Mesendoderm (in vitro differentiated cells): ENCODE results near the gene ACTL7B.

Experiments used
- DNase-seq: peaks from one replicate; pipeline ENCODE4 v3.0.0; 2013
- H2AK5ac ChIP-seq: 2 replicates; pipeline ENCODE4 v1.6.1; 2013; ENCODE audit warnings: low read length, inconsistent platforms
- H2BK120ac ChIP-seq: 2 replicates; pipeline ENCODE4 v1.6.1; 2013; ENCODE audit warnings: low read depth, mild to moderate bottlenecking, low read length, moderate library complexity, mixed read lengths
- H2BK15ac ChIP-seq: replicated peaks from 2 replicates; pipeline ENCODE4 v1.6.1; 2013; ENCODE audit warnings: low read depth, mild to moderate bottlenecking, moderate library complexity
- H2BK5ac ChIP-seq: 2 replicates; pipeline ENCODE4 v1.6.1; 2013; ENCODE audit warnings: low read length, inconsistent platforms
- H3K18ac ChIP-seq: 2 replicates; pipeline ENCODE4 v1.6.1; 2013; ENCODE audit warnings: mild to moderate bottlenecking, low read length, mixed read lengths
- H3K23ac ChIP-seq: one replicate; pipeline ENCODE4 v1.6.1; 2013; ENCODE audit warnings: low read length
- H3K27ac ChIP-seq: 2 replicates; pipeline ENCODE4 v1.5.1; 2013; ENCODE audit warnings: low read depth, mild to moderate bottlenecking, inconsistent platforms, low read length, moderate library complexity
- H3K27me3 ChIP-seq: 2 replicates; pipeline ENCODE4 v1.6.1; 2013; ENCODE audit warnings: low read length, control low read depth, mild to moderate bottlenecking, inconsistent platforms; ENCODE audit not compliant: insufficient read depth, poor library complexity
- H3K36me3 ChIP-seq: 2 replicates; pipeline ENCODE4 v1.6.1; 2013; ENCODE audit warnings: low read length, inconsistent platforms; ENCODE audit not compliant: control insufficient read depth, insufficient read depth
- H3K4ac ChIP-seq: one replicate; pipeline ENCODE4 v1.6.1; 2013; ENCODE audit warnings: low read depth, mild to moderate bottlenecking, low read length, moderate library complexity
- H3K4me1 ChIP-seq: 2 replicates; pipeline ENCODE4 v1.6.1; 2013; ENCODE audit warnings: low read depth, low read length, inconsistent platforms; ENCODE audit not compliant: control insufficient read depth
- H3K4me2 ChIP-seq: 2 replicates; pipeline ENCODE4 v1.6.1; 2013; ENCODE audit warnings: low read length
- H3K4me3 ChIP-seq: 2 replicates; pipeline ENCODE4 v1.5.1; 2013; ENCODE audit warnings: mild to moderate bottlenecking, low read length
- H3K56ac ChIP-seq: one replicate; pipeline ENCODE4 v1.6.1; 2013; ENCODE audit warnings: low read length
- H3K79me1 ChIP-seq: 2 replicates; pipeline ENCODE4 v1.6.1; 2013; ENCODE audit warnings: low read length, inconsistent platforms
- H3K79me2 ChIP-seq: 2 replicates; pipeline ENCODE4 v1.6.1; 2013; ENCODE audit warnings: mild to moderate bottlenecking, low read length; ENCODE audit not compliant: control insufficient read depth, insufficient read depth
- H3K9ac ChIP-seq: 2 replicates; pipeline ENCODE4 v1.6.1; 2013; ENCODE audit warnings: low read length, inconsistent platforms
- H4K5ac ChIP-seq: one replicate; pipeline ENCODE4 v1.6.1; 2013; ENCODE audit warnings: low read length
- H4K8ac ChIP-seq: one replicate; pipeline ENCODE4 v1.6.1; 2013; ENCODE audit warnings: low read depth, mild to moderate bottlenecking, control low read depth, low read length, moderate library complexity
- WGBS: extraction: QIAGEN DNeasy Blood & Tissue Kit; methylation state at CpG from one replicate; pipeline ENCODE4 v1.1.7; 2013; ENCODE audit warnings: low lambda C conversion rate, missing lambda C conversion rate; ENCODE audit not compliant: insufficient coverage; ENCODE audit errors: extremely low coverage; 5-methylcytosine and 5-hydroxymethylcytosine counted together

The ACTL7B gene

DNA sequence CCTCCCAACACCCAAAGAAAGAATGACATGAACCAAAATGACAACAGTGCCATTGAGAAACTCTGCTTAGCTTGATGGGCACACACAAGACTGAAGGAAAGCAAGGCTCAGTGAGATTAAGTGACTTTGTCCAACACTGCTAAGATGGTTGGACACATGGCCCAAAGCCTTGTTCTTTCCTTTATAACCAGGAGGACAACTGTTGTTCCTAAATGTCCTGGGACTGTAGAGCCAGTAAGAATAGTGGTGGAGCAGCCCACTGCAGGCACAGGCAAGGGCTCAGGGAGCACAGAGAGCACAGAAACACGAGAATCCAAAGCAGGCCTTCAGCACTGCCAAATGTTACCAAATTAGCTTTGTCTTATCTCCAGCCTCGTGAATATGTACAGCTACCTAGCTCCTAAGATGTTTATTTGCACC is 10.2 kb upstream of the ACTL7B start:
- DNase-seq: no peak
- Histone ChIP-seq H3K56ac (no peak overlapping the region), H3K79me1 (no peaks in the 10 kb centered on the region), H3K4me2 (no peak overlapping the region), H2AK5ac (no peak overlapping the region), H3K18ac (no peak overlapping the region), H2BK15ac (no peak overlapping the region), H3K4me3 (no peak overlapping the region), H3K36me3 (no peaks in the 10 kb centered on the region), H3K27ac (no peak overlapping the region), H3K9ac (no peak overlapping the region), H3K79me2 (no peaks in the 10 kb centered on the region), H4K5ac (no peak overlapping the region), H2BK5ac (no peak overlapping the region), H4K8ac (no peak overlapping the region), H2BK120ac (no peak overlapping the region), H3K4ac (no peak overlapping the region), H3K23ac (no peak overlapping the region), H3K4me1 (no peaks in the 10 kb centered on the region), H3K27me3 (no peaks in the 10 kb centered on the region)
- WGBS: no CpG with 5 or more reads among the region's 2 CpGs

DNA sequence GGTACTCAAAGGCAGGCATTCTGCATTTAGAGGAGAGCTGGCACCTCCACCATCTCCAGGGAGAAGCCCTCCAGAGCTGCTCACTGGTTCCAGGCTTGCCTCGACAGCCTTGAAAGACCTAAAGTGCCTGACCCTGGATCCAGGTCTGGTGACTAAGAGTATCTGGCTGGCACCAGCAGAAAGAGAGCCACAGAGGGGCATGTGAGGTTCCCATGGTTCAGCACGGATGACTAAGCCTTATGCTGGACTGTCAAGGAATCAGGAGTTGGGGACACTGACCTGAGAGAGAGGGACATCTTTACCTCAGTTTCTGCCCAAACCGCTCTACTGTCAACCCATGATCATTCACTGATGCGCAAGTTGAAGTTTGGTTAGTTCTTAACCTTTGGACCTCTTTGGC is 9.3 kb upstream of the ACTL7B start:
- Histone ChIP-seq H3K4me1 (no peaks in the 10 kb centered on the region), H3K4ac (no peak overlapping the region), H4K5ac (no peak overlapping the region), H4K8ac (no peak overlapping the region), H3K79me2 (no peaks in the 10 kb centered on the region), H3K18ac (no peak overlapping the region), H3K36me3 (no peaks in the 10 kb centered on the region), H3K23ac (no peak overlapping the region), H3K79me1 (no peaks in the 10 kb centered on the region), H3K9ac (no peak overlapping the region), H2BK120ac (no peak overlapping the region), H3K4me3 (no peak overlapping the region), H3K4me2 (no peak overlapping the region), H2BK15ac (no peak overlapping the region), H2BK5ac (no peak overlapping the region), H3K56ac (no peak overlapping the region), H3K27ac (no peak overlapping the region), H3K27me3 (no peaks in the 10 kb centered on the region), H2AK5ac (no peak overlapping the region)
- WGBS: no CpG with 5 or more reads among the region's 4 CpGs
- DNase-seq: no peak

DNA sequence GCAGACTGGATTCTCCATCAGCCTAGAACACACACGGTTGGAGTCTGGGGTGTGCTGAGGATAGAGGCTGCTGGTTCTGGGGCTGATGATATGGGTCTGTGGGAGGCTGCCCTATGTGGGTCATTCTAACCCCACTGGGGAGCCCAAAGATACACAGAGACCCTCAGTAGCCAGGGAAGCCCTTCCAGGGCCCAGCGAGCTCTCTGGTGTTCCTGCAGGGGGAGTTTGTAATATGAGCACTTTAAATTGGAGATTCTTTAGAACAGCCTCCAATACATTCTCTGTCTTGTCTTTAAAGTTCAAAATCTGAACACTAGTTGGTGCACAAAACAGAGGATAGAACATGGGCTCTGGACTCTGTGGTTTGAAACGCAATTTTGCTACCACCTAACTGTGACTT is 8.7 kb upstream of the ACTL7B start:
- no CpG with 5 or more reads among the region's 3 CpGs for WGBS

DNA sequence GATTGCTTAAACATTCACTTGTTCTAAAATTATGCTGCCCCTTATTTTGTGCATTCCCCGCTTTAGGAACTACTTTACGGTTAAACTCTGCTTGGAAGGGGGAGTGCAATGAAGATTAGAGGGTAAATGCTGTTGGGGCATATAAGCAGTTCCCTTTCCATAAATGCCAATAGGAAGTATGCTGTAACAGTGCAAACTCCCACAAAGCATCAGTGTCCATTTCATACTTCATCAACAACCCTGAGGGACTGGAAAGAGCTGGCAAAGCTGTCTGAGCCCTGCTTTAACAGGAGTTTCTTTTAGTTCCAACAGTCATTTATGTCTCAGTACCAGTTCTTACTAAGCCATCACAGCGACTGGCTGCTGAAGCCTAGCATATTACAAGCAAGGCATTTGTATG is 8.1 kb upstream of the ACTL7B start:
- Histone ChIP-seq H3K56ac (no peak overlapping the region), H3K4me1 (no peaks in the 10 kb centered on the region), H4K8ac (no peak overlapping the region), H2BK5ac (no peak overlapping the region), H3K79me1 (no peaks in the 10 kb centered on the region), H3K9ac (no peak overlapping the region), H3K4me3 (no peak overlapping the region), H3K27ac (no peak overlapping the region), H3K4me2 (no peak overlapping the region), H4K5ac (no peak overlapping the region), H3K18ac (no peak overlapping the region), H3K27me3 (no peaks in the 10 kb centered on the region), H3K23ac (no peak overlapping the region), H3K36me3 (no peaks in the 10 kb centered on the region), H2AK5ac (no peak overlapping the region), H3K79me2 (no peaks in the 10 kb centered on the region), H2BK15ac (no peak overlapping the region), H3K4ac (no peak overlapping the region), H2BK120ac (no peak overlapping the region)
- WGBS: no CpG with 5 or more reads among the region's 3 CpGs
- DNase-seq: no peak

More for the DNA sequence above, 8.7 kb upstream of the ACTL7B start:
- Histone ChIP-seq H3K4me1 (no peaks in the 10 kb centered on the region), H3K18ac (no peak overlapping the region), H2BK120ac (no peak overlapping the region), H3K79me2 (no peaks in the 10 kb centered on the region), H3K23ac (no peak overlapping the region), H3K27ac (no peak overlapping the region), H4K8ac (no peak overlapping the region), H3K4me3 (no peak overlapping the region), H3K4ac (no peak overlapping the region), H3K36me3 (no peaks in the 10 kb centered on the region), H3K4me2 (no peak overlapping the region), H2BK5ac (no peak overlapping the region), H2BK15ac (no peak overlapping the region), H3K56ac (no peak overlapping the region), H3K27me3 (no peaks in the 10 kb centered on the region), H2AK5ac (no peak overlapping the region), H4K5ac (no peak overlapping the region), H3K9ac (no peak overlapping the region), H3K79me1 (no peaks in the 10 kb centered on the region)
- no peak for DNase-seq

DNA sequence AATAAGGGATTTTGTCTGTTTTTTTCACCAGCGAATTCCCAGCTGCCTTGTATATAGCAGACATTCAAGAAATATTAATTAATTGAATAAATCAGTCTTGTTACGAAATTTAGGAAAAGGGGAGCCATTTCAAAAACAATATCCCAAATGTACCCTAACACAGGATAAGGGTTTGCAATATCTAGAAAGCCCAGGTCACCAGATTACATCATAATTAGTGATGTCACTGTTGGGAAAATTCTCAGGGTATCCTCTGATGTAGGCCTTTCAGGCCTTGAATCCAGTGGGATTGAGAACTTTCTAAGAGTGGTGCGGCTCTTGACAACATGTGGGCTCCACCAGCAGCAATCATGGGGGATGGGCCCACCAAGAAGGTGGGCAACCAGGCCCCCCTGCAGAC is 6.2 kb upstream of the ACTL7B start, which contains the start of gene ACTL7A:
ACTL7A (plus strand) TSS at position 270 of the 400 bp plus-strand sequence; CDS start at position 327, 57 bp downstream.
- H3K79me2 ChIP-seq: no peaks in the 10 kb centered on the region
- no peak within 1 kb of the TSS for H3K9ac ChIP-seq
- no peak within 1 kb of the TSS for H2BK5ac ChIP-seq
- no peak within 1 kb of the TSS for H2AK5ac ChIP-seq
- no peak within 1 kb of the TSS for H2BK15ac ChIP-seq
- no peak within 1 kb of the TSS for H3K18ac ChIP-seq
- H3K4ac ChIP-seq: no peak within 1 kb of the TSS
- H3K4me2 ChIP-seq: no peak within 1 kb of the TSS
- H3K27me3 ChIP-seq: no peaks in the 10 kb centered on the region
- H4K8ac ChIP-seq: no peak within 1 kb of the TSS
- H3K79me1 ChIP-seq: no peaks in the 10 kb centered on the region
- no peaks in the 10 kb centered on the region for H3K36me3 ChIP-seq
- H3K27ac ChIP-seq: no peak within 1 kb of the TSS
- no CpG with 5 or more reads among the region's 3 CpGs for WGBS
- no peak within 1 kb of the TSS for H2BK120ac ChIP-seq
- H3K23ac ChIP-seq: no peak within 1 kb of the TSS
- H3K4me3 ChIP-seq: no peak within 1 kb of the TSS
- no peaks in the 10 kb centered on the region for H3K4me1 ChIP-seq
- H3K56ac ChIP-seq: no peak within 1 kb of the TSS
- DNase-seq: no peak
- no peak within 1 kb of the TSS for H4K5ac ChIP-seq

DNA sequence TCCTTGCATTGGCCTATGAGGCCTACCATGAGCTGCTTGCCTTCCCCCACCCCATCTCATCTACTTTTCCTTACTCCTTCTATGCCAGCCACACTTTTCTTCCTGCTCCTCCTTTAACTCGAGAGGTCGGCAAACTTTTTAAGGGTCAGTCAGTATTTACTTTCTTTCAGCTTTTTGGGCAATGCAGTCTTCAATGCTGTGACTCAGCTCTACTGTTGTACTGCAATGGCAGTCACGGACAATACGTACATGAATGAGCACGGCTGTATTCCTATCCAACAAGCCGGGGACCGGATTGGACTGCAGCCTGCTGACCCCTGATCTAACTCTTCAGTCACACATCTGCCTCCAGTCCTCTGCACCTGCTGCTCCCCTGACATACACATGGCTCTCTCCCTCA is 5.7 kb upstream of the ACTL7B start:
- no CpG with 5 or more reads among the region's 7 CpGs for WGBS
- Histone ChIP-seq H2AK5ac (no peak overlapping the region), H3K4ac (no peak overlapping the region), H3K27ac (no peak overlapping the region), H3K18ac (no peak overlapping the region), H3K9ac (no peak overlapping the region), H3K27me3 (no peaks in the 10 kb centered on the region), H3K4me3 (no peak overlapping the region), H2BK15ac (no peak overlapping the region), H3K4me1 (no peaks in the 10 kb centered on the region), H3K23ac (no peak overlapping the region), H3K56ac (no peak overlapping the region), H3K79me1 (no peaks in the 10 kb centered on the region), H2BK120ac (no peak overlapping the region), H3K79me2 (no peaks in the 10 kb centered on the region), H4K5ac (no peak overlapping the region), H3K4me2 (no peak overlapping the region), H2BK5ac (no peak overlapping the region), H3K36me3 (no peaks in the 10 kb centered on the region), H4K8ac (no peak overlapping the region)
- DNase-seq: no peak
